Right lobe of liver (tissue), 6 donors: ENCODE data around the gene PSMA7. TPM values are rescaled to one million over a fixed set of nuclear protein-coding genes. Genes with fewer than 3 reads are reported as not detected.

Experiments
- ATAC-seq, 4 donors: fragments of 200-7000 bp; cut with Tn5 transposase; one replicate each; pipeline ENCODE4 v1.9.1; 2020; ENCODE audit warnings: mild to moderate bottlenecking in 4 of 4, moderate library complexity in 4 of 4
- DNase-seq, 3 donors: peaks; one replicate each; pipeline ENCODE4 v3.0.0-alpha.2; 2020
- H3K27ac ChIP-seq, 3 donors: fragments of 200-600 bp; one replicate each; pipeline ENCODE4 v1.8.0; 2022
- H3K27me3 ChIP-seq, 2 donors: fragments of 200-600 bp; one replicate each; pipeline ENCODE4 v1.8.0; 2022
- H3K36me3 ChIP-seq, 4 donors: fragments of 200-600 bp; sonication (generic) in 1 of 4; one replicate each; pipeline versions ENCODE4 v1.5.1 to v1.8.0; 2017 to 2022; ENCODE audit warnings: control low read depth in 1 of 4
- H3K4me1 ChIP-seq, 4 donors: fragments of 200-600 bp; sonication (generic) in 1 of 4; one replicate each; pipeline versions ENCODE4 v1.5.1 to v1.8.0; 2017 to 2022; ENCODE audit warnings: control low read depth in 1 of 4
- H3K4me3 ChIP-seq, 3 donors: fragments of 200-600 bp; one replicate each; pipeline ENCODE4 v1.8.0; 2022
- H3K9me3 ChIP-seq, 4 donors: fragments of 200-600 bp; sonication (generic) in 1 of 4; one replicate each; pipeline versions ENCODE4 v1.5.1 to v1.8.0; 2017 to 2022; ENCODE audit warnings: control low read depth in 1 of 4
- CTCF ChIP-seq, 4 donors: fragments of 200-600 bp in 3 of 4; fragments of 450-650 bp in 1 of 4; IDR thresholded peaks; one replicate each; pipeline versions ENCODE4 v1.5.1 to v1.8.0; 2016 to 2022; ENCODE audit warnings: antibody characterized with exemption in 4 of 4, mild to moderate bottlenecking in 2 of 4
- POLR2A ChIP-seq: fragments of 450-650 bp; IDR thresholded peaks from one replicate; pipeline ENCODE4 v1.6.1; 2017; ENCODE audit warnings: antibody characterized with exemption, mild to moderate bottlenecking
- WGBS: methylation state at CpG from one replicate; pipeline ENCODE4 v1.1.6; 2018; ENCODE audit warnings: low coverage, low lambda C conversion rate; ENCODE audit not compliant: insufficient coverage; ENCODE audit errors: missing lambda C conversion rate; 5-methylcytosine and 5-hydroxymethylcytosine counted together
- intact Hi-C, 2 donors: fragments of 100-400 bp; cut with DNase I; formaldehyde crosslinking; loops; one replicate each; pipeline versions ENCODE4 v1.11.2 to v1.14.1; 2022
- total RNA-seq, 6 experiments: library from RNA; depleted of rRNA in 2 of 6; stranded (reverse); fragments of >200 nt in 2 of 6; fragmentation: NEBNext Ultra II Directional in 3 of 6; extraction: Animal tissue kit (Norgen Biotek cat#: 25700) in 3 of 6; gene quantifications; one replicate each; pipeline versions ENCODE4 v1.1.0 to v1.2.4, GENCODE V29; 2016 to 2023
- donor health status: DM: no; HTN: yes; CAD: no.
- donor health status: DM: no; HTN: no; CAD: no.
- donor health status: DM: no; HTN: no; CAD: no.
- donor health status: DM: no; HTN: yes; CAD: no.
- donor health status: DM: no; HTN: yes; CAD: no.

Gene PSMA7
- total RNA-seq, 6 experiments from 2014 or later: 108 to 268 (median 116) TPM

- peak; percentile 8 for TF ChIP-seq POLR2A
- TF ChIP-seq CTCF (IDR thresholded peaks at IDR 0.05): no peak
- peaks cover 0 to 13% (median 2%) of the 10 kb centered on the region in 4 donors for H3K4me1 ChIP-seq
- no peak overlapping the region for H3K27ac ChIP-seq
- DNase-seq (peak in 1 of 3 donors; percentile 56), ATAC-seq (peak in 1 of 4 donors; percentile 61)
- H3K27me3 ChIP-seq: no peaks in the 10 kb centered on the region
- H3K36me3 ChIP-seq: peaks cover 0 to 58% (median 21%) of the 10 kb centered on the region in 4 donors
- 0% methylated on average over 1 of the region's 17 CpGs for WGBS
- intact Hi-C loops: no loop called here
- no peak overlapping the region for H3K4me3 ChIP-seq
- H3K9me3 ChIP-seq: no peaks in the 10 kb centered on the region
Observed at GRCh38 chr20:62161347-62161746, 18.2 kb upstream of the PSMA7 start.

- H3K4me3 ChIP-seq: no peak overlapping the region
- TF ChIP-seq POLR2A (no peak), CTCF (IDR thresholded peaks at IDR 0.05) (no peak)
- peaks cover 0 to 18% (median 5%) of the 10 kb centered on the region in 4 donors for H3K4me1 ChIP-seq
- H3K9me3 ChIP-seq: no peaks in the 10 kb centered on the region
- no peak for DNase-seq
- no peaks in the 10 kb centered on the region for H3K27me3 ChIP-seq
- no peak for ATAC-seq
- H3K27ac ChIP-seq: no peak overlapping the region
- 96% methylated on average over 9 of the region's 17 CpGs for WGBS
- intact Hi-C loops: no loop called here
- H3K36me3 ChIP-seq: peaks cover 0 to 53% (median 21%) of the 10 kb centered on the region in 4 donors
Observed at GRCh38 chr20:62160876-62161275, 17.7 kb upstream of the PSMA7 start.

DNA sequence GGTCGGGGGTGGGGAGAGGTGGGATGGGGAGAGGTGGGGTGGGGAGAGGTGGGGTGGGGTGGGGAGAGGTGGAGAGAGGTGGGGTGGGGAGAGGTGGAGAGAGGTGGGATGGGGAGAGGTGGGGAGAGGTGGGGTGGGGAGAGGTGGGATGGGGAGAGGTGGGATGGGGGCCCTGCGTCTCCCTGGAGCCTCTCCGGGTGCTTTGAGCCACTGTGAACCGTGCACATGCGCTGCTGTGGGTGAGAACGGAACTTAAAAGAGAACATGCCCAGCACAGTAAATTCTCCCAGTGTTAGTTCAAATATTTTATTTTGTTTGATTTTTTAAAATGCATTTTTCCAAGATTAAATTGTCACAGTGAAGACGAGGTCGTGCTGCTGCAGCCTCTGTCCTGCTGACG is 17.1 kb upstream of the PSMA7 start:
- intact Hi-C loops: no loop called here
- H3K36me3 ChIP-seq: peaks cover 0 to 47% (median 21%) of the 10 kb centered on the region in 4 donors
- DNase-seq (no peak), ATAC-seq (no peak)
- H3K9me3 ChIP-seq: no peaks in the 10 kb centered on the region
- no peak for TF ChIP-seq CTCF (IDR thresholded peaks at IDR 0.05)
- TF ChIP-seq POLR2A: no peak
- no peaks in the 10 kb centered on the region for H3K27me3 ChIP-seq
- WGBS: 93% methylated on average over 9 of the region's 9 CpGs
- H3K4me1 ChIP-seq: peaks cover 0 to 24% (median 8%) of the 10 kb centered on the region in 4 donors
- no peak overlapping the region for H3K4me3 ChIP-seq
- H3K27ac ChIP-seq: no peak overlapping the region

GRCh38 chr20:62159839-62160238 is 16.6 kb upstream of the PSMA7 start:
- no peaks in the 10 kb centered on the region for H3K9me3 ChIP-seq
- TF ChIP-seq CTCF (IDR thresholded peaks at IDR 0.05) (no peak), POLR2A (no peak)
- 64% methylated on average over 6 of the region's 14 CpGs for WGBS
- peaks cover 0 to 24% (median 10%) of the 10 kb centered on the region in 4 donors for H3K4me1 ChIP-seq
- H3K4me3 ChIP-seq: no peak overlapping the region
- H3K27me3 ChIP-seq: no peaks in the 10 kb centered on the region
- intact Hi-C loops: no loop called here
- ATAC-seq (peak in 1 of 4 donors; percentile 18), DNase-seq (no peak)
- no peak overlapping the region for H3K27ac ChIP-seq
- peaks cover 0 to 43% (median 19%) of the 10 kb centered on the region in 4 donors for H3K36me3 ChIP-seq

- TF ChIP-seq CTCF (IDR thresholded peaks at IDR 0.05) (no peak), POLR2A (no peak)
- 43% methylated on average over 2 of the region's 11 CpGs for WGBS
- H3K4me1 ChIP-seq: peaks cover 0 to 24% (median 11%) of the 10 kb centered on the region in 4 donors
- no peaks in the 10 kb centered on the region for H3K9me3 ChIP-seq
- intact Hi-C loops: no loop called here
- ATAC-seq: no peak
- no peak overlapping the region for H3K4me3 ChIP-seq
- no peaks in the 10 kb centered on the region for H3K27me3 ChIP-seq
- no peak for DNase-seq
- peaks cover 0 to 37% (median 15%) of the 10 kb centered on the region in 4 donors for H3K36me3 ChIP-seq
- H3K27ac ChIP-seq: no peak overlapping the region
Observed at GRCh38 chr20:62159052-62159451, 15.9 kb upstream of the PSMA7 start.
